Measurements from ENCODE around the gene ST3GAL2.
"Not testable (repeated sequence)": the region's sequence is repeated elsewhere in the genome, so short reads cannot be mapped to it uniquely, and the experiment has no call there.

Gene ST3GAL2

DNA sequence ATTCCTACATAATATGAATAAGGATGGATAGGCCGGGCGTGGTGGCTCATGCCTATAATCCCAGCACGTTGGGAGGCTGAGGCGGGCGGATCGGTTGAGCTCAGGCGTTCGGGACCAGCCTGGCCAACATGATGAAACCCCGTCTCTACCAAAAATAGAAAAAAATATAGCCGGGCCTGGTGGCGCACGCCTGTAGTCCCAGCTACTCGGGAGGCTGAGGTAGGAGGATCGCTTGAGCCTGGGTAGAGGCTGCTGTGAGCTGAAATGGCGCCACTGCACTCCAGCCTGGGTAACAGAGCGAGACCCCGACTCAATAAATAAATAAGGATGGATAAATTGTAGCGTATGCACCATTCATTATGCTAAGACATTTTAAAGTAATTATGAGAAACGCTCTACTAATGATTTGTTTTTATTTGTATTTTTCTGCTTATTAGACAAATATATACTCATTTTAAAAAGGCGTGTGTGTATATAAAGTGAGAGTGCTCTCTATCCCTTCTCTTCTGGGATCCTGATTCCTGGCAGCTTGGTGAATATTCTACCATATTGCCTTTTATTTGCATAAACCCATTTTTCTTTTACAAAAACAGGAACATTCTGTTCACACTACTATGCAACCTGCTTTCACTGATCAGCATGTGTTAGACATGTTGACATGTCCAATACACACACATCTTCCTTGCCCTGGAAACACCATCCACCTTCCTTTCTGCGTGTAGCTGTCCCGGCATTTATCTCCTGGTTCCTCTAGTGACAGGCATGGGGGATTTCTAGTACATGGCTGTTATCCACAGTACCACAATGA, 65.8 kb downstream of the ST3GAL2 start:
- TF ChIP-seq POLR2A (IDR thresholded peaks at IDR 0.05; ENCODE audit: extremely low read depth, insufficient read length) (no peak), MYC (IDR thresholded peaks at IDR 0.05; ENCODE audit: low read depth, low read length) (no peak)
- TF ChIP-seq, protein P1, sequence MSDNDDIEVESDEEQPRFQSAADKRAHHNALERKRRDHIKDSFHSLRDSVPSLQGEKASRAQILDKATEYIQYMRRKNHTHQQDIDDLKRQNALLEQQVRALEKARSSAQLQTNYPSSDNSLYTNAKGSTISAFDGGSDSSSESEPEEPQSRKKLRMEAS (IDR thresholded peaks at IDR 0.05; ENCODE audit: low read depth, low read length) = no peak
- TF ChIP-seq, protein P2, sequence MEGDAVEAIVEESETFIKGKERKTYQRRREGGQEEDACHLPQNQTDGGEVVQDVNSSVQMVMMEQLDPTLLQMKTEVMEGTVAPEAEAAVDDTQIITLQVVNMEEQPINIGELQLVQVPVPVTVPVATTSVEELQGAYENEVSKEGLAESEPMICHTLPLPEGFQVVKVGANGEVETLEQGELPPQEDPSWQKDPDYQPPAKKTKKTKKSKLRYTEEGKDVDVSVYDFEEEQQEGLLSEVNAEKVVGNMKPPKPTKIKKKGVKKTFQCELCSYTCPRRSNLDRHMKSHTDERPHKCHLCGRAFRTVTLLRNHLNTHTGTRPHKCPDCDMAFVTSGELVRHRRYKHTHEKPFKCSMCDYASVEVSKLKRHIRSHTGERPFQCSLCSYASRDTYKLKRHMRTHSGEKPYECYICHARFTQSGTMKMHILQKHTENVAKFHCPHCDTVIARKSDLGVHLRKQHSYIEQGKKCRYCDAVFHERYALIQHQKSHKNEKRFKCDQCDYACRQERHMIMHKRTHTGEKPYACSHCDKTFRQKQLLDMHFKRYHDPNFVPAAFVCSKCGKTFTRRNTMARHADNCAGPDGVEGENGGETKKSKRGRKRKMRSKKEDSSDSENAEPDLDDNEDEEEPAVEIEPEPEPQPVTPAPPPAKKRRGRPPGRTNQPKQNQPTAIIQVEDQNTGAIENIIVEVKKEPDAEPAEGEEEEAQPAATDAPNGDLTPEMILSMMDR (IDR thresholded peaks at IDR 0.05; ENCODE audit: low read depth, low read length) = no peak
- no peak overlapping the region for H3K4me3 ChIP-seq (ENCODE audit: low read depth, low read length)

DNA sequence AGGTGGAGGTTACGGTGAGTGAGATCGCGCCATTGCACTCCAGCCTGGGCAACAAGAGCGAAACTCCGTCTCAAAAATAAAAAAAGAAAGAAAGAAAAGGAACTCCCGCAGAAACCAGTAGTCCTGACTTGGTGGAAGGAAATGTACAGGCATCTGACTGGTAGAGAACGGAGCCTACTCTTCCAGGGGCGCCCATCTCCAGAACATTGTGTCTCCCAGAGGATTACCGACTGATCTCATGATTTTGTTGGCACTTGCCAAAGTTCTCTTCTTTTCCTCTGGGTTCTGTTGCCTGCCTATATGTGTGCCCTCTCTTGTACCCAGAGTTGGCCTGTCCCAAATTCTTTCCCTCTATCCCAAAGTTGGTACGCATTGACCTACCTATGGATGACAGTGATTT, 68.0 kb downstream of the ST3GAL2 start:
- no peak for DNase-seq (ENCODE audit: low read depth)
- H3K4me3 ChIP-seq (ENCODE audit: low read depth, low read length) = no peak overlapping the region
- TF ChIP-seq, protein P2 (IDR thresholded peaks at IDR 0.05; ENCODE audit: low read depth, low read length) = no peak
- no peak for TF ChIP-seq MYC (IDR thresholded peaks at IDR 0.05; ENCODE audit: low read depth, low read length)
- TF ChIP-seq POLR2A (IDR thresholded peaks at IDR 0.05; ENCODE audit: extremely low read depth, insufficient read length) = no peak
- TF ChIP-seq, protein P1 (IDR thresholded peaks at IDR 0.05; ENCODE audit: low read depth, low read length) = no peak

More for the DNA sequence above, 65.8 kb downstream of the ST3GAL2 start:
- DNase-seq (ENCODE audit: low read depth) = no peak

DNA sequence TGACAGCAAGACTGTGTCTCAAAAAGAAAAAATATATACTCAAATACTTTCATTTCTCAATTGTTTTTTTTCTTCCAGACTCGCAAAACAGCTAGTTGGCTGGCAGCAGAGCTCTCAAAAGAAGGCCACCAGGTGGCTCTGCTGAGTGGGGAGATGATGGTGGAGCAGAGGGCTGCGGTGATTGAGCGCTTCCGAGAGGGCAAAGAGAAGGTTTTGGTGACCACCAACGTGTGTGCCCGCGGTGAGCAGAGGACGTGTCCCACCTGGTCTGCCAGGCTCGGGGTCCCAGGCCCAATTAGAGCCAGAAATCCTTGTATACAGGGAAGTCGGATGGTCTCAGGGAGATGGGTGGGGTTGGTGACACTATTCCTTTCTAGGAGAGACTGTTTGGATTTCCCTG, 68.8 kb downstream of the ST3GAL2 start:
- peak; percentile 24 for DNase-seq (ENCODE audit: low read depth)
- TF ChIP-seq, protein P2 (IDR thresholded peaks at IDR 0.05; ENCODE audit: low read depth, low read length) = peak; percentile 33
- H3K4me3 ChIP-seq (ENCODE audit: low read depth, low read length) = not testable (repeated sequence)

DNA sequence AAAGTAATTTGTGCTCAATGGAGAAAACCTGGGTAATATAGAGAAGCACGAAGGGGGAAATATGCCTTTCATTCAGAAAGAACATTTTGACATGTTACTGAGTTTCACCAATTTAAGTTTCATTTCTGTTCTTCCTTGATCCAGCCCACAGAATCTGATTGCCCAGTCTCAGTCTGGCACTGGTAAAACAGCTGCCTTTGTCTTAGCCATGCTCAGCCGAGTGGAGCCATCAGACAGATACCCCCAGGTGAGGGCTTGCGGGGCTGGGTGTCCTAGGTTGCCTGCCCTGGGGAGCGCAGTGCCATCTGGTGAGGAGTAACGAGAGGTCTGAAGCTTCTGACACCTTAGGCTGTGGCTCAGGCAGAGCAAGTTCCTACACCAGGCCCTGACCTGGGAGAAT, 74.5 kb downstream of the ST3GAL2 start:
- TF ChIP-seq, protein P2 (IDR thresholded peaks at IDR 0.05; ENCODE audit: low read depth, low read length) = no peak
- TF ChIP-seq, protein P1 (IDR thresholded peaks at IDR 0.05; ENCODE audit: low read depth, low read length) = no peak
- no peak for TF ChIP-seq POLR2A (IDR thresholded peaks at IDR 0.05; ENCODE audit: extremely low read depth, insufficient read length)
- no peak overlapping the region for H3K4me3 ChIP-seq (ENCODE audit: low read depth, low read length)
- DNase-seq (ENCODE audit: low read depth) = no peak

DNA sequence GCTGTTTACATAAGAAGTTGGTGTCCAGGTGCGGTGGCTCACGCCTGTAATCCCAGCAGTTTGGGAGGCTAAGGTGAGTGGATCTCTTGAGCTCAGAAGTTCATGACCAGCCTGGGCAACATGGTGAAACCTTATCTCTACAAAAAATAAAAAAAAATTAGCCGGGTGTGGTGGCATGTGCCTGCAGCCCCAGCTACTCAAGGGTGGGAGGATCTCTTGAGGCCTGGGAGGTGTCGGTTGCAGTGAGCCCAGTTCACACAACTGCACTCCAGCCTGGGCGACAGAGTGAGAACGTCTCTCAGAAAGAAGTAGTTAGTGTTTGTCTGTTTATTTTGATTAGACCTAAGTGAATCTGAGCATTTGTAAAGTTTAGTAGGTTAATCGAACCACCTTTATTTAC, 79.3 kb downstream of the ST3GAL2 start:
- no peak for TF ChIP-seq MYC (IDR thresholded peaks at IDR 0.05; ENCODE audit: low read depth, low read length)
- no peak for DNase-seq (ENCODE audit: low read depth)

DNA sequence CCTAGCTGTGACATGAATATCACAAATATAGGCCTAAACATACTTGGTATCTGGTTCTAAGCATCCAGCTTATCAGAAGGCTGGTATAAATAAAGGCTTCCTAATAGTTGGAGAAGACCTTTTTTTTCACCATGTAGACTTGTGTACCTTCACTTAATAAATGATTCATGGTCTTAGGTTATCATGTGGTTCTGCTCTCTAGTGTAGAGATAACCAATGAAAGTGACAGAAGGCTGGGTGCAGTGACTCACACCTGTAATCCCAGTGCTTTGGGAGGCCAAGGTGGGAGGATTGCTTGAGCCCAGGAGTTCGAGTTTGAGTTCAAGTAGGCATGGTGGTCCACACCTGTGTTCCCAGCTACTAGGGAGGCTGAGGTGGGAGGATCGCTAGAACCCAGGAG, 89.1 kb downstream of the ST3GAL2 start:
- TF ChIP-seq, protein P1 (IDR thresholded peaks at IDR 0.05; ENCODE audit: low read depth, low read length) = no peak
- no peak for TF ChIP-seq POLR2A (IDR thresholded peaks at IDR 0.05; ENCODE audit: extremely low read depth, insufficient read length)
- TF ChIP-seq MYC (IDR thresholded peaks at IDR 0.05; ENCODE audit: low read depth, low read length) = no peak
- TF ChIP-seq, protein P2 (IDR thresholded peaks at IDR 0.05; ENCODE audit: low read depth, low read length) = no peak
- no peak for DNase-seq (ENCODE audit: low read depth)
- H3K4me3 ChIP-seq (ENCODE audit: low read depth, low read length) = no peak overlapping the region

More for the DNA sequence above, 79.3 kb downstream of the ST3GAL2 start:
- no peak overlapping the region for H3K4me3 ChIP-seq (ENCODE audit: low read depth, low read length)

Measured in NB4 (cell line).